ENCODE data around the gene PFKL.
"Not testable (repeated sequence)": the region's sequence is repeated elsewhere in the genome, so short reads cannot be mapped to it uniquely, and the experiment has no call there.

PFKL gene

GRCh38 chr21:44295163-44295573 is 4.7 kb upstream of the PFKL start:
- DNase-seq (ENCODE audit: low spot score), result no peak

- DNase-seq (ENCODE audit: low spot score), result no peak
These were observed 4.2 kb upstream of the PFKL start for GRCh38 chr21:44295646-44296045.

- DNase-seq (ENCODE audit: low spot score), result no peak
These were observed 3.7 kb upstream of the PFKL start for GRCh38 chr21:44296103-44296519.

DNA sequence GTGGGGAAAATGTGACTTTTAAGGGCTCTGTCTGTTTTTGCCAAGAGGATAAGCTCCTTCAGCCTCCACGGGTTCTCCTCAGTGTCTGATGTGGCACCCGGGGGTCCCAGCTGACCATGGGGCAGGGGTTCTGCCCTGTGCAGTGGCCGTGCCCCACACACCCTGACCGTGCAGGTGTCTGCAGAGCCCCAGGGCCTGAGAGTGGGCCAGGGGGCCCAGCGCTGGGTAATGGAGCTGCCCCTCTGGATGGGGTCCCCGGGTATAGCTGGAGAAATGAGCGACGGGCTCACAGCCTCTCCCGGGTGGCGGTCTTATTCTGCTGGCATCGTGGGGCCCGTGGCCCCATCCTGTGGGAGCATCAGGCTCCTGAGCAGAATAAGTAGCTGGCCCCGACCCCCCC is 2.9 kb upstream of the PFKL start:
- no peak for DNase-seq (ENCODE audit: low spot score)

DNA sequence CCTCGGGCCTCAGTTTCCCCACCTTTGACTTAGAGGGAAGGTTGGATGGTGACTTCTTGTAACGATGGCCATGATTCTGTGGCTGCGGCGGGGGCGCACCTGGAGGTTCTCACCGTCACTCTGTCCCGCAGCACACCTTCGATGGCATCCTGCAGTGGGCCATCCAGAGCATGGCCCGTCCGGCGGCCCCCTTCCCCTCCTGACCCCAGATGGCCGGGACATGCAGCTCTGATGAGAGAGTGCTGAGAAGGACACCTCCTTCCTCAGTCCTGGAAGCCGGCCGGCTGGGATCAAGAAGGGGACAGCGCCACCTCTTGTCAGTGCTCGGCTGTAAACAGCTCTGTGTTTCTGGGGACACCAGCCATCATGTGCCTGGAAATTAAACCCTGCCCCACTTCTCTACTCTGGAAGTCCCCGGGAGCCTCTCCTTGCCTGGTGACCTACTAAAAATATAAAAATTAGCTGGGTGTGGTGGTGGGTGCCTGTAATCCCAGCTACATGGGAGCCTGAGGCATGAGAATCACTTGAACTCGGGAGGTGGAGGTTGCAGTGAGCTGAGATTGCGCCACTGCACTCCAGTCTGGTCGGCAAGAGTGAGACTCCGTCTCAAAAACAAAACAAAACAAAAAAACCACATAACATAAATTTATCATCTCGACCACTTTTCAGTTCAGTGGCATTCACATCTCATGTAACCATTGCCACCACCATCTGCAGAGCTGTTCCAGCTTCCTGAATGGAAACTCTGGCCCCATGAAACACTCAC is 2.1 kb upstream of the PFKL start:
- peak; percentile 78 for DNase-seq (ENCODE audit: low spot score)

GRCh38 chr21:44298301-44298700 is 1.6 kb upstream of the PFKL start:
- no peak for DNase-seq (ENCODE audit: low spot score)

DNA sequence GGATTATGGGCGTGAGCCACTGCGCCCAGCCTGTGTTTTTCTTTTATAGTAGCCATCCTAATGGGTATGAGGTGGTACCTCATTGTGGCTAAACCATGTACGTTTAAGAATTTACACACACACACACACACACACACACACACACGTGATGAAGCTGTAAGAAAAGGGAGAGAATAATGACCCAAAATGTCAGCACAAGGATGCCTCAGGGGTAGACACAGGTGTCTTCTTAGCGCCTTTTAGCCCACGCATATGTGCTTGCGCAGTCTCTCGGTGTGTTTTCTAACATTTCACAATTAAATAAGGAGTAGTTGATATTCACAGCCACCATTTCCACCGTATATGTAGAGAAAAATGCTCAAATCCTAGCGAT is 782 bp upstream of the PFKL start:
- DNase-seq (ENCODE audit: low spot score), result no peak

DNA sequence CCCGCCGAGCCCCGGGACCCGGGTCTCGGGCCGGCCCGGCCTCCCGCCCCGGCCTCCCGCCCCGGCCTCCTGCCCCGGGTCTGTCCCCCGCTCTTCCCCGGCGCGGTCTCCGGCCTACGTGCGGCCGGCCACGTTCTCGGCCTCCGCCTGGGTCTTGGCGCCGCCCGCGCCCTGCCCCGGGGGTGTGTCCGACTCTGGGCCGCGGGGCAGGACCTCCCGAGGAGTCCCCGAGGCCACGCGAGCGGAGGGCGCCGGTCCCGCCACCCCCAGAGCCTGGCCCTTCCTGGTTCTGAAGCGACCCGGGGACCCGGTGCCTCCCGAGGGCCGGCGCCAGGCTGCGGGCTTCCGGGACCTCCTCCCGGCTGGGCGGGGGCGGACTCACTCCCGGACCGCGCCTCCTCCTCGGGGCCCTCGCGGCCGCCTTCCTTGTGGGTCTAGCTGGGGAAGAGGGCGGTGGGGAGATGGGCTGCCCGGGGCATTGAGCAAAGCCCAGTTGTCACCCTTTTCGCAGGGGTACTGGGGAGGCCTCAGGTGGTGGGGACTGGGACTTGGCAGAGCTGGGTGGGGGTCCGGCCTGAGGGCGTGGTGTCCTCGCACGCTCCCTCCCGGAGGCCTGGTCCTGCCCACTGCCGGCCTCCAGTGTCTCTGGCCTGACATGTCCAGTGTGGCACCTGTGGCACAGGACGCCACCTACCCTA is 558 bp downstream of the PFKL start:
- DNase-seq (ENCODE audit: low spot score), result peak; percentile 51

DNA sequence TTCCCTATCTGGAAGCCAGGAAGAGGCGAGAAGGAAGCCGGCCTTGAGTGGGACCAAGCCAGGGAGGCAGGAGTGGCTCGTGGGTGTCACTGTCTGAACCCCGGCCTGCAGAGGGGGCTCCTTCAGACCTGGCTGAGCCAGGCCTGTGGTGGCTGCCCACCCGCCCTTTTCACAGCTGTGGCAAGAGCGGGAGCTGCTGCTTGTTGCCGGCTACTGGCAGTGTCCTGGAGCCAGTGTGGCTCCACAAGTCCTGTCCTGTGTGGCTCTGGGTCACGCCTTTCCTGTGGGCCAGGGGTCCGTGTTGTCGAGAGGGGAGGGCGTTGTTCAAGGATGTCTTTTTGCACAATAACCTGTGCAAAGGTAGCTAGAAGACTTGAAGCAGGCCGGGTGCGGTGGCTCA is 1.3 kb downstream of the PFKL start:
- DNase-seq (ENCODE audit: low spot score), result no peak

GRCh38 chr21:44301961-44302406 is 2.1 kb downstream of the PFKL start:
- DNase-seq (ENCODE audit: low spot score), result no peak

DNA sequence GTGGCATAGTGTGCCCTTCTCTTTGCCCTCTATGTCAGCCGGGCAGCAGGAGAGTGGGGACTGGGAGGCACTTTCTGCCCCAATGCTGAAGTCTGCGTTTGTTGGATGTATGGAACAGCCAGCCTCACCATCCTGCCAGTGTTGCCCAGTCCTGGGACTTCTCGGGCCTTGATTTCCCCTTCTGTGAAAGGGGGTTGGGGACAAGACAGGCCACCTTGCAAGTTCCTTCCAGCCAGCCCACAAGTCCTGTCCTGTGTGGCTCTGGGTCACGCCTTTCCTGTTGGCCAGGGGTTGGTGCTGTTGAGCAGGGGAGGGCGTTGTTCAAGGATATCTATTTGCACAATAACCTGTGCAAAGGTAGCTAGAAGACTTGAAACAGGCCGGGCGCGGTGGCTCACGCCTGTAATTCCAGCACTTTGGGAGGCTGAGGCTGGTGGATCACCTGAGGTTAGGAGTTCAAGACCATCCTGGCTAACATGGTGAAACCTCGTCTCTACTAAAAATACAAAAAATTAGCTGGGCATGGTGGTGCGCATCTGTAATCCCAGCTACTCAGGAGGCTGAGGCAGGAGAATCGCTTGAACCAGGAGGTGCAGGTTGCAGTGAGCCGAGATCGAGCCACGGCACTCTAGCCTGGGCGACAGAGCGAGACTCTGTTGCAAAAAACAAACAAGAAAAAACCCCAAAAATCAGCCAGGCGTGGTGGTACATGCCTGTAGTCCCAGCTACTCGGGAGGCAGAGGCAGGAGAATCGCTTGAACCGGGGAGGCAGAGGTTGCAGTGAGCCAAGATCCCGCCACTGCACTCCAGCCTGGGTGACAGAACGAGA is 2.9 kb downstream of the PFKL start:
- not testable (repeated sequence) for DNase-seq (ENCODE audit: low spot score)

GRCh38 chr21:44303490-44303981 is 3.7 kb downstream of the PFKL start:
- no peak for DNase-seq (ENCODE audit: low spot score)

- no peak for DNase-seq (ENCODE audit: low spot score)
These were observed 4.3 kb downstream of the PFKL start for GRCh38 chr21:44304011-44304616.

DNA sequence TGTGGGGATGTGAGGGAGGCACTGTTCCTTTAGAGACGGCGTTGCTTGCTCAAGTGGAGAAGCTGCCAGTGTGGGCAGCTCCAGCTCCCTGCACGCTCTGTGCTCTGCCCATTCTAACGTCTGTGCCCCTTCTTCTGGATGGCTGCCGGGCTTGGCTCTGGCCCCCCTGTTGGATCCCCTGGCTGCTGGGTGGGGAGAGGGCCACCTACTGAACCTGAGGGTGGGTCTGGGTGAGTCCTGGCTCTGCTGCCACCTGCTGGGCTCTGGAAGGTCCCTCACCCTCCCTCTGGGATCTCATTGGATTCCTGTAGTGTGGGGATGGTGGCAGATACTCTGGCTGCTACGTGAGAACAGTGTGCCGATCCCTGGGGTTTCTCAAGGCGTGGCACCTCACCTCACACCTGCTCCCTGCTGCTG is 5.0 kb downstream of the PFKL start:
- peak; percentile 28 for DNase-seq (ENCODE audit: low spot score)

DNA sequence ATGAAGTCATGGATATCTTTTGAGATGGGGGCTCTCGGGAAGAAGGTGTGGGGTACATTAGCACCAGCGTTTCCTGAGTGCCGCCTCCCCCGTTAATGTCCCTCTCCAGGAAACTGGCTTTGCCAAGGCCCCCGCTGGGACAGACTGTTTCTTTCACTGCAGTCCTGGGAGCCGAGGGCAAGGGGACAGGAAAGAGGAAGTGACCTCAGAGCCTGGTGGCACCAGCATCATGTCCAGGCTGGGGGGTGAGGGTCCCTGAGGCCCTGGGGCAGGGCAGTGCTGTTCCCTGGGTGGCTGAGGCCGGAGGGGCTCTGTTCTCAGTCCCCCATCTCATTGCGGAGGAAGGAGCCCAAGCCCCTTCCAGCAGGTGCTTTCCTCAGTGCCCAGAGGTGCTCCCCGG is 5.8 kb downstream of the PFKL start:
- no peak for DNase-seq (ENCODE audit: low spot score)

- DNase-seq (ENCODE audit: low spot score), result no peak
These were observed 7.3 kb downstream of the PFKL start for GRCh38 chr21:44306936-44307704.

GRCh38 chr21:44310628-44311507 is 11.0 kb downstream of the PFKL start:
- no peak for DNase-seq (ENCODE audit: low spot score)

GRCh38 chr21:44312089-44312488 is 12.2 kb downstream of the PFKL start:
- DNase-seq (ENCODE audit: low spot score), result no peak

GRCh38 chr21:44312716-44313115 is 12.9 kb downstream of the PFKL start:
- no peak for DNase-seq (ENCODE audit: low spot score)

GRCh38 chr21:44313451-44313850 is 13.6 kb downstream of the PFKL start:
- DNase-seq (ENCODE audit: low spot score), result no peak

Data from CD4-positive, alpha-beta T cell treated with Interleukin-15 for 4 hours (primary cell).